GM06990 (cell line): ENCODE measurements around the gene NPBWR2.
"Not testable (repeated sequence)": the region's sequence is repeated elsewhere in the genome, so short reads cannot be mapped to it uniquely, and the experiment has no call there.

Experiments
- DNase-seq: peaks from one replicate; pipeline ENCODE4 v3.0.0-alpha.2; 2011; ENCODE audit not compliant: insufficient read length; ENCODE audit errors: extremely low read depth
- H3K27me3 ChIP-seq: replicated peaks from 2 replicates; pipeline ENCODE4 v1.6.0; 2011; ENCODE audit warnings: low read length; ENCODE audit not compliant: control insufficient read depth, insufficient read depth
- H3K36me3 ChIP-seq: 2 replicates; pipeline ENCODE4 v1.5.1; 2011; ENCODE audit warnings: low read length; ENCODE audit not compliant: control insufficient read depth, insufficient read depth
- H3K4me3 ChIP-seq: replicated peaks from 2 replicates; pipeline ENCODE4 v1.5.1; 2011; ENCODE audit warnings: low read depth, mild to moderate bottlenecking, control low read depth, low read length
- CTCF ChIP-seq: IDR thresholded peaks from 2 replicates; pipeline ENCODE4 v1.5.1; 2011; ENCODE audit warnings: low read length, control low read depth, mild to moderate bottlenecking, inconsistent platforms; ENCODE audit not compliant: insufficient read depth, poor library complexity, severe bottlenecking

The NPBWR2 gene

GRCh38 chr20:64092258-64093012, 14.9 kb downstream of the NPBWR2 start:
- DNase-seq, result no peak

GRCh38 chr20:64091770-64092169, 15.6 kb downstream of the NPBWR2 start:
- TF ChIP-seq CTCF, result no peak
- no peak for DNase-seq
- no peaks in the 10 kb centered on the region for H3K36me3 ChIP-seq
- peaks cover 3% of the 10 kb centered on the region; the same call in 1 of the 2 replicates for H3K27me3 ChIP-seq
- H3K4me3 ChIP-seq, result no peak overlapping the region

More at GRCh38 chr20:64092258-64093012, 14.9 kb downstream of the NPBWR2 start:
- TF ChIP-seq CTCF, result no peak
- Histone ChIP-seq H3K27me3 (peaks cover 3% of the 10 kb centered on the region; the same call in 1 of the 2 replicates), H3K4me3 (no peak overlapping the region), H3K36me3 (no peaks in the 10 kb centered on the region)

GRCh38 chr20:64091340-64091739, 16.0 kb downstream of the NPBWR2 start:
- DNase-seq, result no peak
- no peak for TF ChIP-seq CTCF
- Histone ChIP-seq H3K4me3 (no peak overlapping the region), H3K36me3 (no peaks in the 10 kb centered on the region), H3K27me3 (peaks cover 3% of the 10 kb centered on the region; the same call in 1 of the 2 replicates)

GRCh38 chr20:64090165-64090564, 17.2 kb downstream of the NPBWR2 start:
- H3K36me3 ChIP-seq, result no peaks in the 10 kb centered on the region
- TF ChIP-seq CTCF, result no peak
- peaks cover 3% of the 10 kb centered on the region; the same call in 1 of the 2 replicates for H3K27me3 ChIP-seq
- no peak for DNase-seq
- H3K4me3 ChIP-seq, result no peak overlapping the region

- not testable (repeated sequence) for H3K27me3 ChIP-seq, DNase-seq, H3K4me3 ChIP-seq, H3K36me3 ChIP-seq
Measured at GRCh38 chr20:64088586-64088985, 18.8 kb downstream of the NPBWR2 start.

- not testable (repeated sequence) for DNase-seq, H3K36me3 ChIP-seq, H3K27me3 ChIP-seq, H3K4me3 ChIP-seq
Measured at GRCh38 chr20:64087226-64087825, 20.0 kb downstream of the NPBWR2 start.
